Measurements from ENCODE around the gene EFNA4. TPM values are rescaled to one million over a fixed set of nuclear protein-coding genes. Genes with fewer than 3 reads are reported as not detected.

Gene EFNA4
- total and polyA plus RNA-seq, 9 of the 15 experiments (the other 6 are each of a cell fraction or from before 2014, with no cell fraction given), result 0.68 to 7.4 (median 6.1) TPM

DNA sequence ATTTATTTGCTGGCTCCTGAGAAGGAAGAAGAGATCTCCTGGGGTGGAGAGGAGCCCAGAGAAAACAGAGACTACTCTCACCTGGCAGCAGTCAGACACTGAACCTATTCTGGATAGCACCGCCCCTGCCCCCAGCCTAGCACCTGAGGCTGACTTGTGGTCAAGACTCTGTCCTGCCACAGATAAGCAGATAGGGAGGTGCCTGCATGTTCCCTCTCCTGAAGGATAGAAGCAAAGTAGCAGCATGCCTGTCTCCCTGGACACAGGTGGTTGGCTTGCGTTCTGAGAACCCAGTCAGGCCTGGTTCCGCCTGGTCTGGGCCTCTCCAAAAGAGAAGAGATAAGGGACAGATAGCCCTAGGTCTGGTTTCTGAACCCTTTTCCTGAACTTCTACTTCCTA, 13.8 kb downstream of the EFNA4 start:
- no peak overlapping the region for H3K4me3 ChIP-seq
- H3K27me3 ChIP-seq (ENCODE audit: control insufficient read depth in 2 of 2, insufficient read depth in 2 of 2, low read length in 2 of 2), result peaks cover 3 to 8% of the 10 kb centered on the region in 2 experiments; a peak in 2 of 5 replicates
- no TSS peak for BruUV-seq (replicated peaks)
- in situ Hi-C loops (cut with MboI), result no loop called here
- ATAC-seq, result peak; percentile 14; the same call in 2 of the 3 replicates
- peak overlapping the region; percentile 34; the same call in 2 of the 3 replicates for H3K27ac ChIP-seq (ENCODE audit: extremely low read depth, low read depth, low read length)
- 6% methylated on average over 3 of the region's 3 CpGs for WGBS (ENCODE audit: insufficient coverage, low coverage, missing lambda C conversion rate)
- H2AFZ ChIP-seq (ENCODE audit: low read depth, low read length), result peak overlapping the region; percentile 87; the same call in 1 of the 2 replicates
- FAIRE-seq, result peak; percentile 76
- ChIA-PET CTCF (ENCODE audit: low intra/inter-chr PET ratio) (interaction anchor here (0.6 to 9.0 kb wide), 2 partner anchors 15 to 1123 kb away, joined by 3 to 153 read pairs; partner anchors contain the start of gene EFNA4), POLR2A (interaction anchor here (0.5 to 1.7 kb wide), 2 partner anchors 25 to 96 kb away, joined by 3 to 5 read pairs; partner anchors contain the start of gene KRTCAP2)
- peak overlapping the region; percentile 66 for H3K4me2 ChIP-seq (ENCODE audit: insufficient read depth, low read length)
- intact Hi-C loops (cut with micrococcal nuclease), result loop anchor here (5.0 kb wide), 1 partner anchor 75 kb away; the partner anchor contains the start of gene ZBTB7B
- H3K4me1 ChIP-seq (replicated peaks in 1 of 2; ENCODE audit: control insufficient read depth in 2 of 2, insufficient read depth in 2 of 2, low read length in 2 of 2), result peaks cover 40 to 57% of the 10 kb centered on the region in 2 experiments
- H3K9ac ChIP-seq (ENCODE audit: insufficient read depth in 1 of 2, low read depth in 2 of 2, low read length in 2 of 2), result peak overlapping the region; percentile 52 to 88; a peak in 3 of 4 replicates
- H3K9me1 ChIP-seq (ENCODE audit: control insufficient read depth, insufficient read depth, low read length), result peaks cover 6% of the 10 kb centered on the region
- H3K79me2 ChIP-seq (ENCODE audit: control insufficient read depth, insufficient read depth, low read length), result peaks cover 3% of the 10 kb centered on the region; the same call in 2 of the 3 replicates
- H4K20me1 ChIP-seq (replicated peaks; ENCODE audit: control insufficient read depth, insufficient read depth, low read length), result peaks cover 8% of the 10 kb centered on the region; the same call in 1 of the 2 replicates
- no peaks in the 10 kb centered on the region for H3K36me3 ChIP-seq (ENCODE audit: control insufficient read depth, insufficient read depth, low read length)
- DNase-seq (ENCODE audit: extremely low read depth in 1 of 4, low spot score in 3 of 4), result peak; percentile 60 to 74 (median 62)
- no peaks in the 10 kb centered on the region for H3K9me3 ChIP-seq (replicated peaks; ENCODE audit: control insufficient read depth, insufficient read depth, low read depth, low read length)
- TF ChIP-seq STAG1 (CRISPR knock-in tag; IDR thresholded peaks at IDR 0.05; ENCODE audit: borderline replicate concordance) (no peak), MYC (IDR thresholded peaks at IDR 0.05; ENCODE audit: low read depth, low read length) (no peak), MYC (CRISPR knock-in tag; IDR thresholded peaks at IDR 0.05; ENCODE audit: borderline replicate concordance, low read depth) (no peak), U2AF2 (optimal IDR thresholded peaks at IDR 0.05; ENCODE audit: low read depth, low read length) (no peak), ZNF408 (CRISPR knock-in tag; IDR thresholded peaks at IDR 0.05; ENCODE audit: low read depth) (no peak), ZNF695 (CRISPR knock-in tag; IDR thresholded peaks at IDR 0.05) (no peak), RBBP5 (IDR thresholded peaks at IDR 0.05; ENCODE audit: borderline replicate concordance, insufficient read depth, low read length, poor library complexity, severe bottlenecking) (peak; percentile 35), TEAD4 (IDR thresholded peaks at IDR 0.05; ENCODE audit: low read length) (peak; percentile 67; the same call in 1 of the 2 replicates), TEAD4 (CRISPR knock-in tag; IDR thresholded peaks at IDR 0.05; ENCODE audit: borderline replicate concordance) (no peak), FUS (optimal IDR thresholded peaks at IDR 0.05; ENCODE audit: low read depth, low read length) (no peak), ZNF146 (CRISPR knock-in tag; IDR thresholded peaks at IDR 0.05; ENCODE audit: unreplicated experiment) (no peak), NFE2L1 (tag; IDR thresholded peaks at IDR 0.05; ENCODE audit: borderline replicate concordance, low read depth) (no peak), ZNF175 (CRISPR knock-in tag; IDR thresholded peaks at IDR 0.05; ENCODE audit: low read depth) (no peak), NBN (IDR thresholded peaks at IDR 0.05; ENCODE audit: low read depth) (no peak), CUX1 (CRISPR knock-in tag; IDR thresholded peaks at IDR 0.05) (no peak), FOXK1 (CRISPR knock-in tag; IDR thresholded peaks at IDR 0.05; ENCODE audit: borderline replicate concordance) (no peak), HMGN3 (IDR thresholded peaks at IDR 0.05; ENCODE audit: borderline replicate concordance, extremely low read depth, insufficient read length, low read depth, low read length) (no peak), XRCC3 (IDR thresholded peaks at IDR 0.05) (no peak)

Measured in K562 (cell line).